PFSK-1 (cell line): Measurements from ENCODE around the gene IRF7.

ENCODE experiments used
- FOXP2 ChIP-seq: optimal IDR thresholded peaks from 2 replicates; pipeline ENCODE3; 2011; ENCODE audit warnings: borderline replicate concordance, control low read depth, inconsistent platforms; ENCODE audit not compliant: insufficient read depth; ENCODE audit errors: extremely low read length, extremely low read depth
- POLR2AphosphoS5 ChIP-seq: IDR thresholded peaks from 2 replicates; pipeline ENCODE4 v1.6.1; 2012; ENCODE audit warnings: low read depth, mild to moderate bottlenecking, control low read depth, low read length, moderate library complexity
- REST ChIP-seq, 2 experiments: IDR thresholded peaks; 2 replicates each; pipeline versions ENCODE4 v1.6.1 to v1.8.0; 2011 to 2012; ENCODE audit warnings: low read depth in 2 of 2, low read length in 2 of 2, control low read depth in 1 of 2, inconsistent platforms in 1 of 2, mild to moderate bottlenecking in 1 of 2, moderate library complexity in 1 of 2; ENCODE audit not compliant: insufficient read depth in 1 of 2
- SIN3A ChIP-seq: IDR thresholded peaks from 2 replicates; pipeline ENCODE4 v1.6.1; 2012; ENCODE audit warnings: mild to moderate bottlenecking, low read length, moderate library complexity, borderline replicate concordance; ENCODE audit not compliant: insufficient read depth
- TAF1 ChIP-seq: IDR thresholded peaks from 2 replicates; pipeline ENCODE4 v1.6.1; 2012; ENCODE audit warnings: low read length, control low read depth, borderline replicate concordance; ENCODE audit not compliant: insufficient read depth

Gene IRF7

DNA sequence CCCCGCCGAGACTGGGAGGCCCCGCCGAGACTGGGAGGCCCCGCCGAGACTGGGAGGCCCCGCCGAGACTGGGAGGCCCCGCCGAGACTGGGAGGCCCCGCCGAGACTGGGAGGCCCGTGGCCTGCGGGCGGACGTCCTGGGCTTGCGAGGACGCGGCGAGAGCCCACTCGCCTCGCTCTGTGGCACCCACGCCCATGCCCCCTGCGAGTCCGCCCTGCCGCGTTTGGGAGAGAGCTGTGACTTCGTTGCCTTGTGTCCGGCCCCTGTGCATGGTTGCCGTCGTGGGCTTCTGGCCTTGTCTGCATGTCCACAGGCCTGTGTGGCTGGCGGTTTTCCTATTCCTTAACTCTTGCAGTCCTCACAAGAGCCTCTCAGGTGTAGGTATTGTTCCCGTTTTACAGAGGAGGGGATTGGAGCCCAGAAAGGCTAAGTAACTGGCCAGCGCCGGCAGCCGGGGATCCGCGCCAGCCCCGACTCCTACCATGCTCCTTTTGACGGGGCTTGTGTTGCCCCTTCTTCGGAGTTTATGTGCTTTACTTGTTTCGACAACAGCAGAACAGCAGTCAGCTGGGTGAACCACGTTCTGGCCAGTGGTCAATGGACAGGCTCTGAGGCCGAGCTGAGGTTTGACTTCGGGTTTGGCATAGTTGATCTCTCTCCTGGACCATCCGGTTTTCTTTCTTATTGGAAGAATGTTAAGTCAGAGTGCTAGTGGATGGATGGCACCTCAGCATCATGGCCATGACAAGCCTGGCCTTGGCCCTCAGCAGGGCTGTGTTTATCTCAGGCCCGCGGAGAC lies 38.7 kb downstream of the IRF7 start:
- TF ChIP-seq POLR2AphosphoS5 (no peak), SIN3A (no peak)

DNA sequence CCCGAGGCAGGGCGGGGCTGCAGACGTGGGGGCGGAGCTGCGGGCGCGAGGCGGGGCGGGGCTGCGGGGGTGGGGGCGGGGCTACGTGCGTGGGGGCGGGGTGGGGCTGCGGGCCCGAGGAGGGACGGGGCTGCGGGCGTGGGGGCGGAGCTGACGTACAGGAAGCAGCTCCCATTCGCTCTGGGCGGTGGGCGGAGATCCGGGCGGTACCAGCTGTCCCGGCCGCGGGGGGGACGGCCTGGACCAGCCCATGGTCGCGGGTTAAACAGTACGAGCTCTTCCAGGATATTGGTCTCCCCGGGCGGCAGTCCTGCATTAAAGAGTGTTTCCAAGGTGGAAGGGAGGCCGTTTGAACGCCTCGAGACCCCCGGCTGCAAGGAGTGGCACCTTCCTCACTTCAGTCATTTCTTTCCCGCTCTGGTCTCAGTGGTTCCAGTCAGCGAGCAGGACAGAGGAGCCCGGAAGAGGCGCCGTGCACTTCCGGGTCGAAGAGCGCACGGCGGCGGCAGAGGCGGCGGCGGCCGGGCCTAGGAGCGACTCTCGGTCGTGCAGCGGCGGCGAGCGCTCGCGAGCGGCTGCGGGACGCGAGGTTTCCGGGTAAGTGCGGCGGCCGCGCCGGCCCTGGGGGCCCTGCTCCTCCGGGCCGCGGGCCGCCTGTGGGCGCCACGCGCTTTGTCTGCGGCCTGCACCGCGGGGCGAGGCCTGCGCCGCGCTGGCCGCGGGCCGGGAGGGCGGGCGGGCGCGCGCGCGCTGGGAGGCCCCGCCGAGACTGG lies 39.6 kb downstream of the IRF7 start, which contains the start of gene PHRF1:
PHRF1 (plus strand) TSS at position 475 of the 773 bp plus-strand sequence. CDS start 5,043 bp downstream, outside the sequence.
- TF ChIP-seq REST (IDR thresholded peaks at IDR 0.05; ENCODE audit: insufficient read depth in 1 of 2, low read depth in 2 of 2, low read length in 2 of 2), result peak; percentile 21 to 43; a peak in 1 of 4 replicates
- peak; percentile 99 for TF ChIP-seq TAF1
- TF ChIP-seq POLR2AphosphoS5, result peak; percentile 81
- 0 out of 2 replicates have a peak, but pooled peaks have one; percentile 55 for TF ChIP-seq SIN3A
- TF ChIP-seq FOXP2, result peak; percentile 10

- peak; percentile 28 for TF ChIP-seq FOXP2
- no peak for TF ChIP-seq REST (IDR thresholded peaks at IDR 0.05; ENCODE audit: insufficient read depth in 1 of 2, low read depth in 2 of 2, low read length in 2 of 2)
These were observed 40.3 kb downstream of the IRF7 start for GRCh38 chr11:575313-575995.

- no peak for TF ChIP-seq POLR2AphosphoS5
- TF ChIP-seq FOXP2, result no peak
- no peak for TF ChIP-seq TAF1
- TF ChIP-seq REST (IDR thresholded peaks at IDR 0.05; ENCODE audit: insufficient read depth in 1 of 2, low read depth in 2 of 2, low read length in 2 of 2), result no peak
- no peak for TF ChIP-seq SIN3A
These were observed 41.0 kb downstream of the IRF7 start for GRCh38 chr11:574632-575312.

- TF ChIP-seq SIN3A (no peak), REST (IDR thresholded peaks at IDR 0.05; ENCODE audit: insufficient read depth in 1 of 2, low read depth in 2 of 2, low read length in 2 of 2) (no peak), TAF1 (no peak), POLR2AphosphoS5 (no peak), FOXP2 (no peak)
These were observed 42.5 kb downstream of the IRF7 start for GRCh38 chr11:573146-573759.
